ENCODE data around the gene CATSPER4. TPM values are rescaled to one million over a fixed set of nuclear protein-coding genes. Genes with fewer than 3 reads are reported as not detected.
A peak's percentile ranks its signal among the peaks of the same experiment; 100 is the strongest.

Gene CATSPER4
- total RNA-seq, 1 experiment from 2014 or later, result 0.20 TPM

GRCh38 chr1:26145041-26145959, 45.1 kb upstream of the CATSPER4 start:
- H3K9me3 Mint-ChIP-seq (ENCODE audit: unreplicated experiment), result no peaks in the 10 kb centered on the region
- no peak overlapping the region for H3K27ac Mint-ChIP-seq (ENCODE audit: unreplicated experiment)
- no peaks in the 10 kb centered on the region for H3K4me1 Mint-ChIP-seq (ENCODE audit: low read depth, unreplicated experiment)
- CTCF ChIA-PET, result interaction anchor here (0.5 to 2.7 kb wide), 26 partner anchors 9 to 1623 kb away, joined by 3 to 77 read pairs (median 5); partner anchors contain the start of genes CEP85, CNKSR1, PAFAH2 and PDIK1L
- Histone ChIP-seq H3K27me3 (replicated peaks; ENCODE audit: control insufficient read depth, insufficient read depth, low read length) (no peaks in the 10 kb centered on the region), H3K36me3 (ENCODE audit: control insufficient read depth, insufficient read depth, low read length) (no peaks in the 10 kb centered on the region), H3K4me1 (no peaks in the 10 kb centered on the region), H3K9me3 (no peaks in the 10 kb centered on the region), H3K4me3 (ENCODE audit: low read depth, low read length) (no peak overlapping the region)
- intact Hi-C loops (cut with micrococcal nuclease; ENCODE audit: unreplicated experiment), result loop anchor here (1.0 kb wide), 3 partner anchors 16 to 110 kb away; no protein-coding TSS in a partner anchor
- H3K36me3 Mint-ChIP-seq (ENCODE audit: insufficient read depth, unreplicated experiment), result no peaks in the 10 kb centered on the region
- POLR2A ChIA-PET, result interaction anchor here (1.1 kb wide), 1 partner anchor 109 kb away, joined by 5 read pairs; no protein-coding TSS in a partner anchor
- DNase-seq, result peak; percentile 83 to 84
- no TSS peak for BruUV-seq (replicated peaks)
- no peak overlapping the region for H3K4me3 Mint-ChIP-seq (ENCODE audit: unreplicated experiment)
- peak; percentile 62 to 63 for TF ChIP-seq CTCF (IDR thresholded peaks at IDR 0.05; ENCODE audit: insufficient read depth in 1 of 2, low read depth in 1 of 2, low read length in 1 of 2, severe bottlenecking in 1 of 2, unreplicated experiment in 1 of 2)
- H3K27me3 Mint-ChIP-seq (ENCODE audit: insufficient read depth, unreplicated experiment), result no peaks in the 10 kb centered on the region

GRCh38 chr1:26145960-26146294, 44.5 kb upstream of the CATSPER4 start:
- ChIA-PET CTCF (interaction anchor here (1.1 to 2.7 kb wide), 3 partner anchors 34 to 123 kb away, joined by 3 to 77 read pairs (median 6); no protein-coding TSS in a partner anchor), POLR2A (no interaction called here)
- Mint-ChIP-seq H3K9me3 (ENCODE audit: unreplicated experiment) (no peaks in the 10 kb centered on the region), H3K4me1 (ENCODE audit: low read depth, unreplicated experiment) (no peaks in the 10 kb centered on the region), H3K27ac (ENCODE audit: unreplicated experiment) (no peak overlapping the region), H3K27me3 (ENCODE audit: insufficient read depth, unreplicated experiment) (no peaks in the 10 kb centered on the region), H3K36me3 (ENCODE audit: insufficient read depth, unreplicated experiment) (no peaks in the 10 kb centered on the region), H3K4me3 (ENCODE audit: unreplicated experiment) (no peak overlapping the region)
- Histone ChIP-seq H3K36me3 (ENCODE audit: control insufficient read depth, insufficient read depth, low read length) (no peaks in the 10 kb centered on the region), H3K27me3 (replicated peaks; ENCODE audit: control insufficient read depth, insufficient read depth, low read length) (no peaks in the 10 kb centered on the region), H3K4me3 (ENCODE audit: low read depth, low read length) (no peak overlapping the region), H3K9me3 (no peaks in the 10 kb centered on the region), H3K4me1 (no peaks in the 10 kb centered on the region)
- DNase-seq, result no peak
- no TSS peak for BruUV-seq (replicated peaks)
- no peak for TF ChIP-seq CTCF (IDR thresholded peaks at IDR 0.05; ENCODE audit: insufficient read depth in 1 of 2, low read depth in 1 of 2, low read length in 1 of 2, severe bottlenecking in 1 of 2, unreplicated experiment in 1 of 2)
- intact Hi-C loops (cut with micrococcal nuclease; ENCODE audit: unreplicated experiment), result loop anchor here (1.0 kb wide), 3 partner anchors 15 to 111 kb away; no protein-coding TSS in a partner anchor

- POLR2A ChIA-PET, result no interaction called here
- H3K4me3 ChIP-seq (ENCODE audit: low read depth, low read length), result no peak overlapping the region
- TF ChIP-seq CTCF (IDR thresholded peaks at IDR 0.05; ENCODE audit: insufficient read depth in 1 of 2, low read depth in 1 of 2, low read length in 1 of 2, severe bottlenecking in 1 of 2, unreplicated experiment in 1 of 2), result no peak
- Mint-ChIP-seq H3K27me3 (ENCODE audit: insufficient read depth, unreplicated experiment) (no peaks in the 10 kb centered on the region), H3K9me3 (ENCODE audit: unreplicated experiment) (no peaks in the 10 kb centered on the region), H3K4me1 (ENCODE audit: low read depth, unreplicated experiment) (no peaks in the 10 kb centered on the region), H3K27ac (ENCODE audit: unreplicated experiment) (no peak overlapping the region), H3K36me3 (ENCODE audit: insufficient read depth, unreplicated experiment) (no peaks in the 10 kb centered on the region), H3K4me3 (ENCODE audit: unreplicated experiment) (no peak overlapping the region)
- no peak for DNase-seq
- CTCF ChIA-PET, result no interaction called here
- no peaks in the 10 kb centered on the region for H3K4me1 ChIP-seq
- intact Hi-C loops (cut with micrococcal nuclease; ENCODE audit: unreplicated experiment), result no loop called here
- no peaks in the 10 kb centered on the region for H3K36me3 ChIP-seq (ENCODE audit: control insufficient read depth, insufficient read depth, low read length)
- no peaks in the 10 kb centered on the region for H3K27me3 ChIP-seq (replicated peaks; ENCODE audit: control insufficient read depth, insufficient read depth, low read length)
- no TSS peak for BruUV-seq (replicated peaks)
- no peaks in the 10 kb centered on the region for H3K9me3 ChIP-seq
Observed at GRCh38 chr1:26148887-26149286, 41.5 kb upstream of the CATSPER4 start.

All from Caco-2 (cell line).